Measurements from ENCODE around the gene MRPL36. TPM values are rescaled to one million over a fixed set of nuclear protein-coding genes. Genes with fewer than 3 reads are reported as not detected.

The MRPL36 gene
- total and polyA plus RNA-seq, 2 donors from 2014 or later, result 29.6 to 96.7 TPM

DNA sequence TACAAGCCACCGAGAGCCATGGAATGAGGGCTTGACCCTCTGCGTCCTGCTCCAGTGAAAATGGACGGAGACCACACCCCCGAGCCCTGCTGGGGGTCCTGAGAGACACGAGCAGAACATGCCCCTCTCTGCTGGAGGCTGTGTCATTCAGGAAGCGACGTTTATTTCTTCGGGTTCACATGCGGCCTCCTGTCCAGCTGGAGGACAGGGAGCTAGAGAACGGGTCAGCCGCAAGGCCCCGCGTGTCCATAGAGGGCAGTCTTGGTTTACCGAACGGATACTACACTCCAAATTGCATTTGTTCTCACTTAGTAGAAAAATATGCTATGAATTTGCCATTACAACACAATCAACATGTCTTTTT, 36.1 kb downstream of the MRPL36 start:
- peak; percentile 51 to 78 (median 68) for DNase-seq
- intact Hi-C loops (cut with DNase I), result no loop called here
- H3K4me3 ChIP-seq (ENCODE audit: low read length in 3 of 3), result no peak overlapping the region

DNA sequence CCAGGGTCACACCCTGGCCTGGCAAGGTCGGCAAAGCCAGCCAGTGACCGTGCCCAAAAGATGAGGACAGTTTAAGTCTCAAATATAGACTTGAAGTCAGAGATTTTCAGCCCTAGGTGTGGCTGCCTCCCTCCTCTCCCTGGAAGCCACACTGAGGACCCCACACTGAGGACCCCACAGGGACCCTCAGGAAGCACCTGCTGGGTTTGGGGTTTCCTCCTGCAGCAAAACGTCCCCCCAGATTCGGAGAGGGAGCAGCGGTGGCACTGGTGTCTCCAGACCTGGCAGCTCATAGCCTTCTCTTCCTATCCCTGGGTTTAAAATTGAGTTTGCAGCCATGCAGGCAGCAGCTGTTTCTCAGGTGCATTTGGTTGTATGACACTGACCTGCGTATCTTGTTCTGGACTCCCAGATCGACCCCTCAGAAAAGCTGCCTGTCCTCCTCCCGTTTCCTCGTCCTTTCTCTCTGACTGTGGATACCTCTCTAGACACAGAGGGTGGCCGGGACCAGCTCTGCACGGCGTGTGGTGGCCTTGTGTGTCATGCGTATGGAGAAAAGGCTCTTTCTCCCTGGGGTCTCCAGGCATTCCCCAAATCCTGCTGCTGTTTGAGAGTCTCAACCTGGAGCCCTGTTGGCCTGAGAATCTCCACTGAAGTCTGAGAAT, 36.6 kb downstream of the MRPL36 start:
- Histone ChIP-seq H3K4me1 (ENCODE audit: control insufficient read depth in 2 of 3, insufficient read depth in 2 of 3, low read depth in 1 of 3, low read length in 3 of 3) (no peaks in the 10 kb centered on the region), H3K36me3 (ENCODE audit: control insufficient read depth in 2 of 3, insufficient read depth in 3 of 3, low read length in 3 of 3) (no peaks in the 10 kb centered on the region), H3K27me3 (ENCODE audit: control insufficient read depth, insufficient read depth, low read length) (peaks cover 3% of the 10 kb centered on the region), H3K9ac (ENCODE audit: low read length in 3 of 3) (no peak overlapping the region), H3K27ac (ENCODE audit: low read depth in 2 of 2, low read length in 2 of 2) (no peak overlapping the region), H3K9me3 (ENCODE audit: control insufficient read depth in 2 of 3, insufficient read depth in 1 of 3, low read length in 3 of 3) (no peaks in the 10 kb centered on the region), H3K4me3 (ENCODE audit: low read length in 3 of 3) (no peak overlapping the region)
- intact Hi-C loops (cut with DNase I), result no loop called here
- no peak for FAIRE-seq
- TF ChIP-seq, protein P1, sequence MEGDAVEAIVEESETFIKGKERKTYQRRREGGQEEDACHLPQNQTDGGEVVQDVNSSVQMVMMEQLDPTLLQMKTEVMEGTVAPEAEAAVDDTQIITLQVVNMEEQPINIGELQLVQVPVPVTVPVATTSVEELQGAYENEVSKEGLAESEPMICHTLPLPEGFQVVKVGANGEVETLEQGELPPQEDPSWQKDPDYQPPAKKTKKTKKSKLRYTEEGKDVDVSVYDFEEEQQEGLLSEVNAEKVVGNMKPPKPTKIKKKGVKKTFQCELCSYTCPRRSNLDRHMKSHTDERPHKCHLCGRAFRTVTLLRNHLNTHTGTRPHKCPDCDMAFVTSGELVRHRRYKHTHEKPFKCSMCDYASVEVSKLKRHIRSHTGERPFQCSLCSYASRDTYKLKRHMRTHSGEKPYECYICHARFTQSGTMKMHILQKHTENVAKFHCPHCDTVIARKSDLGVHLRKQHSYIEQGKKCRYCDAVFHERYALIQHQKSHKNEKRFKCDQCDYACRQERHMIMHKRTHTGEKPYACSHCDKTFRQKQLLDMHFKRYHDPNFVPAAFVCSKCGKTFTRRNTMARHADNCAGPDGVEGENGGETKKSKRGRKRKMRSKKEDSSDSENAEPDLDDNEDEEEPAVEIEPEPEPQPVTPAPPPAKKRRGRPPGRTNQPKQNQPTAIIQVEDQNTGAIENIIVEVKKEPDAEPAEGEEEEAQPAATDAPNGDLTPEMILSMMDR (IDR thresholded peaks at IDR 0.05; ENCODE audit: borderline replicate concordance, extremely low read depth, insufficient read depth), result no peak
- peak in 3 of 5 donors; percentile 5 to 43 (median 28) for DNase-seq

More for the DNA sequence above, 36.1 kb downstream of the MRPL36 start:
- H3K27me3 ChIP-seq (ENCODE audit: control insufficient read depth, insufficient read depth, low read length), result peaks cover 3% of the 10 kb centered on the region
- no peak for FAIRE-seq
- no peaks in the 10 kb centered on the region for H3K9me3 ChIP-seq (ENCODE audit: control insufficient read depth in 2 of 3, insufficient read depth in 1 of 3, low read length in 3 of 3)
- no peaks in the 10 kb centered on the region for H3K36me3 ChIP-seq (ENCODE audit: control insufficient read depth in 2 of 3, insufficient read depth in 3 of 3, low read length in 3 of 3)
- TF ChIP-seq, protein P1 (IDR thresholded peaks at IDR 0.05; ENCODE audit: borderline replicate concordance, extremely low read depth, insufficient read depth), result peak; percentile 40
- no peak overlapping the region for H3K27ac ChIP-seq (ENCODE audit: low read depth in 2 of 2, low read length in 2 of 2)
- H3K9ac ChIP-seq (ENCODE audit: low read length in 3 of 3), result no peak overlapping the region
- no peaks in the 10 kb centered on the region for H3K4me1 ChIP-seq (ENCODE audit: control insufficient read depth in 2 of 3, insufficient read depth in 2 of 3, low read depth in 1 of 3, low read length in 3 of 3)

DNA sequence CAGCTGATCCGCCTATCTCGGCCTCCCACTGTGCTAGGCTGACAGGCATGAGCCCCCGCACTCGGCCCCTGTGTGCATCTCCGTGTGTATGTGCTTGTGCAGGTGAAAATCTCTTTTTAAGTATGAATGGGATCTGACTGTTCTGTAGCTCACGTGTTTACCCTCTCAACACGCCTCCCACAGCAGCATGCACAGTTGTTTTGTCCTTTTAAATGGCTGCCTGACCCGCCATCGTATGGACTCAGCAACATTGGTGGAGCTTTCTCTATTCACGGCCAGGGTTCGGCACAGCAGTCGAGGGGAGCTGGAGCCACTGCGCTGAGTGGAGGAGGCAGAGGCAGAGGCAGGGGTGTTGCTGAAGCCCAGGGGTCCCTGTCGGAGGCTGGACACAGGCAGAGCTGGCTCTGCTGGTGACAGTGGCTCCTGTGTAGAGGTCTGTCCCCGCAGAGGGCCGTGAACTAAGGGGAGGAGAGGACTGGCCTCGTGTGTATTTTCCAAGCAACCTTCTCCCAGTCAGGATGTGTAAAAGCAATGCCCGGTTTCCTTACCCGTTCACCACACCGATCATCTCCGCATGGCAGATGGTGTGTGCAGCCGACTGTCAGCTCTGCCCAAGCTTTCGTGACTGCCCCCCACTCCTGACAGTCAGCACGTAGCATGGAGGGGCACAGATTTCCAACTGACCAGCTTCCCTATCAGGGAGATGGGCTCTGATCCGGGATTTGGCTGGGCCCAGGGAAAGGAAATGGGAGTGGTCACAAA, 37.3 kb downstream of the MRPL36 start:
- H3K27me3 ChIP-seq (ENCODE audit: control insufficient read depth, insufficient read depth, low read length), result peaks cover 3% of the 10 kb centered on the region
- H3K27ac ChIP-seq (ENCODE audit: low read depth in 2 of 2, low read length in 2 of 2), result no peak overlapping the region
- FAIRE-seq (no peak), DNase-seq (peak in 2 of 5 donors; percentile 6 to 51)
- intact Hi-C loops (cut with DNase I), result no loop called here
- H3K9ac ChIP-seq (ENCODE audit: low read length in 3 of 3), result no peak overlapping the region
- H3K4me1 ChIP-seq (ENCODE audit: control insufficient read depth in 2 of 3, insufficient read depth in 2 of 3, low read depth in 1 of 3, low read length in 3 of 3), result no peaks in the 10 kb centered on the region
- TF ChIP-seq, protein P1 (IDR thresholded peaks at IDR 0.05; ENCODE audit: borderline replicate concordance, extremely low read depth, insufficient read depth), result no peak
- H3K36me3 ChIP-seq (ENCODE audit: control insufficient read depth in 2 of 3, insufficient read depth in 3 of 3, low read length in 3 of 3), result no peaks in the 10 kb centered on the region
- no peak overlapping the region for H3K4me3 ChIP-seq (ENCODE audit: low read length in 3 of 3)
- H3K9me3 ChIP-seq (ENCODE audit: control insufficient read depth in 2 of 3, insufficient read depth in 1 of 3, low read length in 3 of 3), result no peaks in the 10 kb centered on the region
